ENCODE results near the gene KRTAP5-11.
"Not testable (repeated sequence)": the region's sequence is repeated elsewhere in the genome, so short reads cannot be mapped to it uniquely, and the experiment has no call there.

- peak in 1 of 2 donors; percentile 16 for TF ChIP-seq CTCF (IDR thresholded peaks at IDR 0.05; ENCODE audit: extremely low read depth in 1 of 2, insufficient read depth in 1 of 2, low read depth in 1 of 2, low read length in 2 of 2)
- not testable (repeated sequence) for TF ChIP-seq POLR2A (IDR thresholded peaks at IDR 0.05; ENCODE audit: low read depth, low read length); GATA2 (IDR thresholded peaks at IDR 0.05; ENCODE audit: insufficient read depth, insufficient read length, low read depth, low read length); POLR2AphosphoS5 (IDR thresholded peaks at IDR 0.05; ENCODE audit: insufficient read depth, low read depth, low read length); MYC (IDR thresholded peaks at IDR 0.05; ENCODE audit: low read depth, low read length); EZH2 (IDR thresholded peaks at IDR 0.05; ENCODE audit: borderline replicate concordance, low read depth, low read length, severe bottlenecking); JUN (IDR thresholded peaks at IDR 0.05; ENCODE audit: borderline replicate concordance, insufficient read depth, insufficient read length, low read depth); FOS (IDR thresholded peaks at IDR 0.05; ENCODE audit: borderline replicate concordance, insufficient read depth, low read length)
Observed at GRCh38 chr11:71604798-71605488, 22.3 kb upstream of the KRTAP5-11 start.
